ENCODE data around the gene ZNF581.

ZNF581 gene

DNA sequence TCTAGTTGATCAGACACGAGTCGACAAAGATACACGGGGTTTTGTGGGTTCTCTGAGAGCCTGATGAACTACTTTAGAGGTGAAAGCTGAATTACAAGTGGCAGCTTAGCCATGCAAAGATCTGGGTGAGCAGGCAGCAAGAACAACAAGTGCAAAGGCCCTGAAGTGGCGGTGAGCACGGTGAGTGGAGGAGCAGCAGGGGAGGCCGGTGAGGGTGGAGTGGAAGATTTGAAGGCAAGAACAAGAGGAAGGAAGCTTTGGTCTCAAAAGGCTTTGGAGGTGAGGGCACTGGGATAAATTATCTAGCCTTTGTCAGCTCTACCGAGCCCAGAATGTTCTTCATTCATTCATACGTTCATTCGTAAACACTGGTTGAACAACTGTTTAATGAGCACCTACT, 36.6 kb upstream of the ZNF581 start:
- H3K27me3 ChIP-seq (ENCODE audit: insufficient read depth, poor library complexity, severe bottlenecking): no peaks in the 10 kb centered on the region
- no peaks in the 10 kb centered on the region for H3K9me3 ChIP-seq (ENCODE audit: severe bottlenecking)
- H3K36me3 ChIP-seq (ENCODE audit: low read depth): peaks cover 33% of the 10 kb centered on the region
- no peak for ATAC-seq (ENCODE audit: low read depth)
- H3K4me3 ChIP-seq (ENCODE audit: severe bottlenecking): peak overlapping the region; percentile 79
- H3K4me1 ChIP-seq (ENCODE audit: insufficient read depth, poor library complexity, severe bottlenecking): peaks cover 6% of the 10 kb centered on the region
- DNase-seq (ENCODE audit: low spot score): no peak
- TF ChIP-seq, protein P1, sequence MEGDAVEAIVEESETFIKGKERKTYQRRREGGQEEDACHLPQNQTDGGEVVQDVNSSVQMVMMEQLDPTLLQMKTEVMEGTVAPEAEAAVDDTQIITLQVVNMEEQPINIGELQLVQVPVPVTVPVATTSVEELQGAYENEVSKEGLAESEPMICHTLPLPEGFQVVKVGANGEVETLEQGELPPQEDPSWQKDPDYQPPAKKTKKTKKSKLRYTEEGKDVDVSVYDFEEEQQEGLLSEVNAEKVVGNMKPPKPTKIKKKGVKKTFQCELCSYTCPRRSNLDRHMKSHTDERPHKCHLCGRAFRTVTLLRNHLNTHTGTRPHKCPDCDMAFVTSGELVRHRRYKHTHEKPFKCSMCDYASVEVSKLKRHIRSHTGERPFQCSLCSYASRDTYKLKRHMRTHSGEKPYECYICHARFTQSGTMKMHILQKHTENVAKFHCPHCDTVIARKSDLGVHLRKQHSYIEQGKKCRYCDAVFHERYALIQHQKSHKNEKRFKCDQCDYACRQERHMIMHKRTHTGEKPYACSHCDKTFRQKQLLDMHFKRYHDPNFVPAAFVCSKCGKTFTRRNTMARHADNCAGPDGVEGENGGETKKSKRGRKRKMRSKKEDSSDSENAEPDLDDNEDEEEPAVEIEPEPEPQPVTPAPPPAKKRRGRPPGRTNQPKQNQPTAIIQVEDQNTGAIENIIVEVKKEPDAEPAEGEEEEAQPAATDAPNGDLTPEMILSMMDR (IDR thresholded peaks at IDR 0.05; ENCODE audit: poor library complexity, severe bottlenecking): no peak
- H3K27ac ChIP-seq (ENCODE audit: poor library complexity, severe bottlenecking): peak overlapping the region; percentile 93

DNA sequence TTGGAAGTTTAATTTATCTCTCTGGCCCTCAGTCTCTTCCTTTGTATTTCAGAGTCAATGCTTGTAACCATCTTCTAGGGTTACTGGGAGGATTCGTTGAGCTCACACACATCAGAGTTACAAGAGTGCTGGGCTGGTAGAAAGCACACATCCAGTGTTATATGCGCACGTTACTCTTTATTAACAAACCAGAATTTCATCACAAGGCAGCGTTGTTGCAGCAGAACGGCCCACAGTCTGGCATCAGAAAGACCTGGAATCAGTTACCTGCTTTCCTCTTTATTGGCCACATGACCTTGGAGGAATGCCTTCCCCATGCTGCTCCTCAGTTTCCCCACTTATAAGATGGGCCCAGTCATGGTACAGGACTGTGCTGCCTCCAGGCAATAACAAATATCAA, 34.1 kb upstream of the ZNF581 start:
- Histone ChIP-seq H3K36me3 (ENCODE audit: low read depth) (peaks cover 33% of the 10 kb centered on the region), H3K27me3 (ENCODE audit: insufficient read depth, poor library complexity, severe bottlenecking) (no peaks in the 10 kb centered on the region), H3K9me3 (ENCODE audit: severe bottlenecking) (no peaks in the 10 kb centered on the region), H3K4me1 (ENCODE audit: insufficient read depth, poor library complexity, severe bottlenecking) (peaks cover 6% of the 10 kb centered on the region), H3K27ac (ENCODE audit: poor library complexity, severe bottlenecking) (no peak overlapping the region), H3K4me3 (ENCODE audit: severe bottlenecking) (no peak overlapping the region)
- TF ChIP-seq, protein P1 (IDR thresholded peaks at IDR 0.05; ENCODE audit: poor library complexity, severe bottlenecking): no peak
- ATAC-seq (ENCODE audit: low read depth) (no peak), DNase-seq (ENCODE audit: low spot score) (no peak)

DNA sequence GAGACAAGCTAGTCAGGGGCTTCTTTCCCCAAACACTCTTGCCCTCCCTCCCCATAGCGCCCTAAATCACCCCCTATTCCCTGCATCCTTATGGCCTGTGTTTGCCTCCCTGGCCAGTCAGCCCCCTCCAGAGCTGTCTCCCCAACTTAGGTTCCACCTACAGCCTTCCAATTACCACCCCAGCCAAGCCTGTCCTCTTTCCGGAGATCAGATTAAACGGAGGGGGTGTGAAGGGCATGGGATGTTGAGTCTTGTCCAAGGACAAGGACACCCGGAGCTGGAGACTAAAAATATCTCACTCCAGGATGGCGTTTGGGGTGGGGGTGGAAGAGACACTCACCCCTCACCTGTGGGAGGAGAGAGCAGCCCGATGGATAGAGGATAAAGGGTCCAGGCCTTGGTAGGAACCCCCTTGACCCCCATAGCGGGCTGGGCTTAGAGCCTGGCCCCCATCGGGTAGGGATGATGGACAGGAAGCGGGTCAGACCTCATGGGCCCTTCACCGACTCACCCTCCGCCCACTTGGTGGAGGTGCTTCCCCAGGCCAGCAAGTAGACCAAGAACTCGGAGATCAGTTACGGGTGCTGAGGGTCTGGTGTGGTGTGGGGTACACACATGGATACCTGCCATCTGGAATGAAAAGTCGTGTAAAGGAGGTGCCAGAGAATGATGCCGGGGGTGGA, 32.0 kb upstream of the ZNF581 start:
- H3K36me3 ChIP-seq (ENCODE audit: low read depth): peaks cover 38% of the 10 kb centered on the region
- no peak for ATAC-seq (ENCODE audit: low read depth)

DNA sequence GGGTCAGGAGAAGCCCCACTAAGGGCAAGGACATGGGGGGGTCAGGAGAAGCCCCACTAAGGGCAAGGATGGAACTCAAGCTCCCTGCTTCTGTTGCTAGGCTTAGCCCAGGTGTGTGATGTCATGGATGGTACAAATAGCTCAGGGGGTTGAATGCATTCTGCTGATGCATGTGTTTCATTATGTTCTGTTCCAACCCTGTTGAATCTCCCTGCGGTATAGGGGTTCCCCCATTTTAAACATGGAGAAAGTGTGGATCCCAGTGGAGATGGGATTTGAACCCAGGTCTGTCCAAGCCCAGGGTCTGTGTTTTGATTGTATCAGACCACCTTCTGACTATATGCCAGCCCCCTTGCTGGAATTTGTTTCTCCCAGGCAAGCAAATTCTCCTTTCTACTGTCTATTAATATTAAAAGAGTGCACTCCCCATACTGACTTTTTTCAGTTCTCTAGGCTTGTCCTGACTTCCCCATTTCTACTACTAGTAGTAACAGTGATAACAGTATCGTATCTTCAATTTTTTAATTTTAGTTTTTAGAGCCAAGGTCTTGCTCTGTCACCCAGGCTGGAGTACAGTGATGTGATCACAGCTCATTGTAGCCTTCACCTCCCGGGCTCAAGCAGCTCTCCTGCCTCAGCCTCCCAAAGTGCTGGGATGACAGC, 31.3 kb upstream of the ZNF581 start:
- H3K9me3 ChIP-seq (ENCODE audit: severe bottlenecking): no peaks in the 10 kb centered on the region
- DNase-seq (ENCODE audit: low spot score): no peak
- H3K4me1 ChIP-seq (ENCODE audit: insufficient read depth, poor library complexity, severe bottlenecking): no peaks in the 10 kb centered on the region
- H3K27me3 ChIP-seq (ENCODE audit: insufficient read depth, poor library complexity, severe bottlenecking): no peaks in the 10 kb centered on the region
- H3K36me3 ChIP-seq (ENCODE audit: low read depth): peaks cover 36% of the 10 kb centered on the region
- H3K27ac ChIP-seq (ENCODE audit: poor library complexity, severe bottlenecking): no peak overlapping the region
- ATAC-seq (ENCODE audit: low read depth): no peak
- TF ChIP-seq, protein P1 (IDR thresholded peaks at IDR 0.05; ENCODE audit: poor library complexity, severe bottlenecking): no peak
- no peak overlapping the region for H3K4me3 ChIP-seq (ENCODE audit: severe bottlenecking)

More for the DNA sequence above, 32.0 kb upstream of the ZNF581 start:
- no peak for DNase-seq (ENCODE audit: low spot score)
- Histone ChIP-seq H3K27ac (ENCODE audit: poor library complexity, severe bottlenecking) (no peak overlapping the region), H3K4me3 (ENCODE audit: severe bottlenecking) (no peak overlapping the region), H3K27me3 (ENCODE audit: insufficient read depth, poor library complexity, severe bottlenecking) (no peaks in the 10 kb centered on the region), H3K4me1 (ENCODE audit: insufficient read depth, poor library complexity, severe bottlenecking) (peaks cover 5% of the 10 kb centered on the region), H3K9me3 (ENCODE audit: severe bottlenecking) (no peaks in the 10 kb centered on the region)
- TF ChIP-seq, protein P1 (IDR thresholded peaks at IDR 0.05; ENCODE audit: poor library complexity, severe bottlenecking): no peak

DNA sequence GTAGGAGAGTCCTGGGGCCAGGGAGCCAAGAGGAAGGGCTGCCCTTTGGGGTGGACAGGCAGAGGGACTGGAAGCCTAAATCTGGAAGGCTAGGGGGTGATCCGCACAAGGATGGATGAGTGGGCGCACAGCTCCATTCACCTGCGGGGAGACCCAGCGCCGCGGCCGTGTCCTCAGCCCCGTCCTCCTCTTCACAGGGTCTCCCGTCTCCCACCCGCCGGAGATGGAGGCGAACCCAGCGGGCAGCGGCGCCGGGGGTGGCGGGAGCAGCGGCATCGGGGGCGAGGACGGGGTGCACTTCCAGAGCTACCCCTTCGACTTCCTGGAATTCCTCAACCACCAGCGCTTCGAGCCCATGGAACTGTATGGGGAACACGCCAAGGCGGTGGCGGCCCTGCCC, 30.1 kb upstream of the ZNF581 start:
- Histone ChIP-seq H3K27me3 (ENCODE audit: insufficient read depth, poor library complexity, severe bottlenecking) (no peaks in the 10 kb centered on the region), H3K36me3 (ENCODE audit: low read depth) (peaks cover 37% of the 10 kb centered on the region), H3K9me3 (ENCODE audit: severe bottlenecking) (no peaks in the 10 kb centered on the region), H3K27ac (ENCODE audit: poor library complexity, severe bottlenecking) (no peak overlapping the region), H3K4me3 (ENCODE audit: severe bottlenecking) (no peak overlapping the region), H3K4me1 (ENCODE audit: insufficient read depth, poor library complexity, severe bottlenecking) (no peaks in the 10 kb centered on the region)
- no peak for DNase-seq (ENCODE audit: low spot score)
- ATAC-seq (ENCODE audit: low read depth): no peak
- TF ChIP-seq, protein P1 (IDR thresholded peaks at IDR 0.05; ENCODE audit: poor library complexity, severe bottlenecking): no peak
